HepG2 (cell line): ENCODE data around the gene ABCB10.
A peak's percentile ranks its signal among the peaks of the same experiment; 100 is the strongest.

Experiments used
- CHD4 ChIP-seq: fragments of 200-600 bp; sonication (generic); IDR thresholded peaks from 2 replicates; pipeline ENCODE4 v1.7.0; 2017; ENCODE audit warnings: mild to moderate bottlenecking, low read length, borderline replicate concordance
- FOXA3 ChIP-seq: IDR thresholded peaks from 2 replicates; pipeline ENCODE4 v1.6.1; 2016; ENCODE audit warnings: missing genetic modification reagents, missing compliant biosample characterization
- JUN ChIP-seq: sonication (generic); formaldehyde crosslinking; IDR thresholded peaks from 2 replicates; pipeline ENCODE4 v1.4.0; 2020; ENCODE audit warnings: mild to moderate bottlenecking, missing genetic modification reagents
- MAFK ChIP-seq, 2 experiments: IDR thresholded peaks in 1 of 2; conservative IDR thresholded peaks in 1 of 2; 2 replicates each; pipeline ENCODE4 v1.6.1; 2011; ENCODE audit warnings: improper control_type of control experiment in 2 of 2, low read length in 2 of 2
- PLSCR1 ChIP-seq: sonication (generic); formaldehyde crosslinking; IDR thresholded peaks from 2 replicates; pipeline ENCODE4 v1.5.0; 2020; ENCODE audit warnings: missing genetic modification reagents, mild to moderate bottlenecking, borderline replicate concordance
- RAD21 ChIP-seq: fragments of 450-650 bp; formaldehyde crosslinking; IDR thresholded peaks from 2 replicates; pipeline ENCODE4 v1.5.0; 2020; ENCODE audit warnings: mild to moderate bottlenecking
- SOX6 ChIP-seq, 2 experiments: fragments of 450-650 bp in 1 of 2; sonication (generic) in 1 of 2; formaldehyde crosslinking in 1 of 2; IDR thresholded peaks; 2 replicates each; pipeline versions ENCODE4 v1.4.0 to v1.6.1; 2017 to 2020; ENCODE audit warnings: antibody characterized with exemption in 1 of 2, mild to moderate bottlenecking in 1 of 2, missing genetic modification reagents in 1 of 2
- SRF ChIP-seq: IDR thresholded peaks from 2 replicates; pipeline ENCODE4 v1.6.1; 2011; ENCODE audit warnings: mild to moderate bottlenecking, low read depth, low read length, moderate library complexity
- TF ChIP-seq, protein P1 (sequence below): sonication (generic); formaldehyde crosslinking; IDR thresholded peaks from 2 replicates; pipeline ENCODE4 v1.5.0; 2020; ENCODE audit warnings: mild to moderate bottlenecking, missing genetic modification reagents, moderate library complexity

- TF ChIP-seq JUN (CRISPR knock-in tag) (no peak), SRF (no peak), FOXA3 (no peak), MAFK (conservative IDR thresholded peaks at IDR 0.05 in 1 of 2, IDR thresholded peaks at IDR 0.05 in 1 of 2; ENCODE audit: low read length in 2 of 2) (peak in 1 of 2 experiments; percentile 36; a peak in 1 of 4 replicates), RAD21 (no peak), SOX6 (IDR thresholded peaks at IDR 0.05) (no peak), SOX6 (CRISPR knock-in tag; IDR thresholded peaks at IDR 0.05) (no peak), CHD4 (no peak), PLSCR1 (CRISPR knock-in tag) (no peak)
- TF ChIP-seq, protein P1, sequence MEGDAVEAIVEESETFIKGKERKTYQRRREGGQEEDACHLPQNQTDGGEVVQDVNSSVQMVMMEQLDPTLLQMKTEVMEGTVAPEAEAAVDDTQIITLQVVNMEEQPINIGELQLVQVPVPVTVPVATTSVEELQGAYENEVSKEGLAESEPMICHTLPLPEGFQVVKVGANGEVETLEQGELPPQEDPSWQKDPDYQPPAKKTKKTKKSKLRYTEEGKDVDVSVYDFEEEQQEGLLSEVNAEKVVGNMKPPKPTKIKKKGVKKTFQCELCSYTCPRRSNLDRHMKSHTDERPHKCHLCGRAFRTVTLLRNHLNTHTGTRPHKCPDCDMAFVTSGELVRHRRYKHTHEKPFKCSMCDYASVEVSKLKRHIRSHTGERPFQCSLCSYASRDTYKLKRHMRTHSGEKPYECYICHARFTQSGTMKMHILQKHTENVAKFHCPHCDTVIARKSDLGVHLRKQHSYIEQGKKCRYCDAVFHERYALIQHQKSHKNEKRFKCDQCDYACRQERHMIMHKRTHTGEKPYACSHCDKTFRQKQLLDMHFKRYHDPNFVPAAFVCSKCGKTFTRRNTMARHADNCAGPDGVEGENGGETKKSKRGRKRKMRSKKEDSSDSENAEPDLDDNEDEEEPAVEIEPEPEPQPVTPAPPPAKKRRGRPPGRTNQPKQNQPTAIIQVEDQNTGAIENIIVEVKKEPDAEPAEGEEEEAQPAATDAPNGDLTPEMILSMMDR (CRISPR knock-in tag), result no peak
These were observed 88.0 kb downstream of the ABCB10 start for GRCh38 chr1:229470406-229471043.
